Left renal cortex interstitium (tissue), 4 donors: ENCODE data around the gene TRIM67. TPM values are rescaled to one million over a fixed set of nuclear protein-coding genes. Genes with fewer than 3 reads are reported as not detected.
"Not testable (repeated sequence)": the region's sequence is repeated elsewhere in the genome, so short reads cannot be mapped to it uniquely, and the experiment has no call there.

ENCODE experiments used
- DNase-seq, 4 donors: peaks; one replicate each; pipeline ENCODE4 v3.0.0-alpha.2; 2013; ENCODE audit warnings: low read depth in 4 of 4, low spot score in 2 of 4, missing footprints in 1 of 4
- polyA plus RNA-seq, 4 donors: library from polyadenylated mRNA; unstranded; fragments of 120-200 nt; gene quantifications; one replicate each; pipeline ENCODE4 v1.2.1, GENCODE V29; 2013; ENCODE audit not compliant: insufficient read length in 4 of 4

The TRIM67 gene
- polyA plus RNA-seq, 4 donors, result 0.09 to 0.17 (median 0.10) TPM

DNA sequence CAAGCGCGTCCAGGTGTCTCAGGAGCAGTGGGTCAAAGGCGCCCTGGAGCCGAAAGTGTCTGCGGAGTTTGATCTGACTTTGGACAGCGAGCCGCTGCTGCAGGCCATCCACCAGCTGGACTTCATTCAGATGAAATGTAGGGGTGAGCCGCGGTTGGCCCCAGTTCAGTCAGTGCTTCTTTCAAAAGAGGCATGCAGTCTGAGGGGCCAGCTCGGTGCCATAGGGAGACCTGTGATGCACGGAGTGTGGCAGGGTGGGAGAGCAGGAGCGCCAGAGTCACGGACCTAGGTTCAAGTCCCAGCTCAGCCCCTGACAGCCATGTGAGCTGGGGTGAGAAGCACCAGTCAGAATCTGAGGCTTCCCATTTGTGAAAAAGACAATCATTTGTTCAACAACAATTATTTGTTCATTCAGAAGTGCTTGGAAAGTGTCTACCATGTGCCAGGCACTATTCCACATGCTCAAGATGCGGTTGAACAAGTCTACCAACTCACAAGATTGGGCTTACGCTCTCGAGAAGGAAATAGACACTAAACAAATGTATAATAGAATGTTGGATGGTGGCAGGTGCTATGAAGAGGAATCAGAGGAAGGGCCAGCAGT, 39.6 kb downstream of the TRIM67 start:
- DNase-seq, result no peak

DNA sequence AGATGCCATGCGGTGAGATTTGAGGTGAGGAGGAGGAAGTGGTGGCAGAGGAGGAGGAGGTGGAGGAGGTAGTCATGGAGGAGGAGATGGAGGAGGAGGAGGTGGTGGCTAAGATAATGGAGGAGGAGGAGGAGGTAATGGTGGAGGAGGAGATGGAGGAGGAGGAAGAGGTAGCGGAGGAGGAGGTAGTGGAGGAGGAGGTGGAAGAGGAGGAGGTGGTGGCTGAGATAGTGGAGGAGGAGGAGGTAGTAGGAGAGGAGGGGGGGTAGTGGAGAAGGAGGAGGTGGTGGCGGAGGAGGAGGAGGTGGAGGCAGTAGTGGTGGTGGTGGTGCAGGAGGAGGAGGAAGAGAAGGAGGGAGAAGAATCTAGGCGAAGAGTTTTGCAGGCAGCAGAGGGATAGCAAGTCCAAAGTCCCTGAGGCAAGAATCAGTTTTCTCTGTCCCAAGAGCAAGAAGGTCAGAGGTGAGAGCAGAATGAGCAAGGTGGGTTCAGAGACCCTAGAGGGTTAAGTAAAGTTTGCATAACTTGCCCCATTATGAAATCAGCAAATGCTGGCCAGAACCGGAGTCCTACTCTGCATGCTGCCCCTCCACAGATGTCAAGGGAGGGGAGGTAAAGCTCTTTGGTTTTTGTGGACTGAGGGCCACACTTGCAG, 40.2 kb downstream of the TRIM67 start:
- DNase-seq, result no peak

DNA sequence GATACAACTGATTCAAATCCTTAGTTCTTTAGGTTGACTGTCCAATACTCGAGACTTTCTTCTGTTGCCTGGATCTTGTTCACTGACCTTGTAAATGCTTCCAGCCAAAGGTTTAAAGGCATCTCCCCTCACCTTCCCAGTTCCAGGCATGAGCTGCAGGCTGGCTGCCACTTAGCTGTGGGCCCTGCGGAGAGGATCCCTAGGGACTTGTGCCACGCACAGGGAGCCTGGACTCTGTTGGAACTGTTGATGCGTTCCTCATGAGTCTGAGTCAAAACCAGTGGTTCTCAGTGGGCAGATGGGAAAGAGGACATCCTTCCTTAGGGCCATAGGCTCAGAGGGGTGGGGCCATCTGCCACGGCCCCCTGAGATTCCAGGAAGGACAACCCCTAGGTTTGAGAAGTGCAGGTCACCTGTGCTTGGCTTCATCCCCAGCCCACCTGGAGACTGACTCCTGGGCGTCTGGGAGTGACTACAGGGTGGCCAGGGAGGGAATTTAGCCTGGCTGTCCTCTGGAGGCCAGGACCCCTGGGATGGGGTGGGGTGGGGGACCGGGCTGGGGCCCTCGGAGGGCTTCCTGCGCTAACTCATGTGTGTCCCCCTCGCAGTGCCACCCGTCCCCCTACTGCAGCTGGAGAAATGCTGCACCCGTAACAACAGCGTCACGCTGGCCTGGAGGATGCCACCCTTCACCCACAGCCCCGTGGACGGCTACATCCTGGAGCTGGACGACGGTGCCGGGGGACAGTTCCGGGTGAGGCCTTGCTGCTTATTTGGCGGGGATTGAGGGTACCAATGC, 41.6 kb downstream of the TRIM67 start:
- no peak for DNase-seq

DNA sequence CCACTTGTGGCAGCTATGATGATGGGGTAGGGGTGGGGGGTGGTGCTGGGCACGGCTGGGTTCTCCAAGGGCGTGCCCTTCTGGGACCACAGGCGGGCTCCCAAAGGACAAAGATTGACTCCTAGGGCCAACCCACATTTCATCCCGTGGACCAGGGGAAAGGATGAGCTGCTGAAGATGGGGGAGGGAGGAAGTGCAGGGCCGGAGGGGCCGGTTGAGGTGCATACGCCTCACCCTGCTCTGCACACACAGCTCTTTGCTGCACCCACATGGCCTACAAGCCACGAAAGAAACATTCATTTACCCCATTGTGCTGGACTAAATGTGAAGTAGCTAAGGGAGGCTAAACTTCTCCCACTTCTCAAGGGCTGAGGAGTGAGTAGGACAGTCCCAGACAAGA, 45.0 kb downstream of the TRIM67 start:
- no peak for DNase-seq

DNA sequence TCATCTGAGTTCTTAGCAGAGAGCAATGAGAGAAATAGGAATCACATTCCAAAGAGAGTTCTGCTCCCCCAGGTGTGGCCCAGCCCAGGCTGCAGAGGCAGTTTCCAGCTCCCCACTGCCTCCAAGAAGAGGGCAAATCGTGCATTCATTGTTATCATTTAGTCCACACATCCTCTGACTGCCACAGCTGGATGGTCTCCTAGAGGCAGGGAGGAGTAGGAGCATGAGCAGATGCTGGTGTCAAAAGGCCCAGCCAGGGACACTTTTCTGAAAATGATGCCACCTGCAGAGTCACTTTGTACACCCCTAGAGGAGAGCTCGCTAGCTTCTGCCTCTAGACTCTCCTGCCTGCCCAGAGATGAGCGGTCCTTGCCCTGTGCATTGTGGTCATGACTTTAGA, 45.6 kb downstream of the TRIM67 start:
- DNase-seq, result no peak

DNA sequence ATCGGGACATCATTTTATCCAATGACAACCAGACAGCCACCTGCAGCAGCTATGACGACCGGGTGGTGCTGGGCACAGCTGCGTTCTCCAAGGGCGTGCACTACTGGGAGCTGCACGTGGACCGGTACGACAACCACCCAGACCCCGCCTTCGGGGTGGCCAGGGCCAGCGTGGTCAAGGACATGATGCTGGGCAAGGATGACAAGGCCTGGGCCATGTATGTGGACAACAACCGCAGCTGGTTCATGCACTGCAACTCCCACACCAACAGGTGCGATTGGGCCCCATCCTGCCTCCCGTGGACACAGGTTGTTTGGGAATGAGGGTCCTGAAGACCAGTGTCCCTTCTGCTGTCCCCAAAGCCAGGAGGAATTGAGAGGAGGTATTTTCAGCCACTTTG, 47.1 kb downstream of the TRIM67 start:
- no peak for DNase-seq

DNA sequence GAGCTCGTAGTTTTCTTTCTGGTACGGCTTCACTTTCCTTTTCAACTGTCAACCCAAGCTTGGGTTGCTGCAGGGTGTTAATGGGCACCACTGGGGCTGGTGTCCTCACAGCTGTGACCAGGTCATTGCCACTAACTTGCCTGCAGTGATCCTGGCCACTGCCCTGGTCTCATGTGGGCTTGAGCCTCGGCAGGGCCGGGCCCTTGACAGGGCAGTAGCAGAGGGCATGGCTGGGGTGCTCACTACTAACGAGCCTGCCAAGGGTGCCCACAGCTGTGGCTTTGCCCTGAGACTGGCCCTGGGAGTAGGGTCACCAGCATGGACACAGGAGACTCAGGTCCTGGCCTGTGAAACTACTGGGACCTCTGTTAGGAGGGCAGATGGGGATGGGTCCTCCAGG, 47.7 kb downstream of the TRIM67 start:
- no peak for DNase-seq

DNA sequence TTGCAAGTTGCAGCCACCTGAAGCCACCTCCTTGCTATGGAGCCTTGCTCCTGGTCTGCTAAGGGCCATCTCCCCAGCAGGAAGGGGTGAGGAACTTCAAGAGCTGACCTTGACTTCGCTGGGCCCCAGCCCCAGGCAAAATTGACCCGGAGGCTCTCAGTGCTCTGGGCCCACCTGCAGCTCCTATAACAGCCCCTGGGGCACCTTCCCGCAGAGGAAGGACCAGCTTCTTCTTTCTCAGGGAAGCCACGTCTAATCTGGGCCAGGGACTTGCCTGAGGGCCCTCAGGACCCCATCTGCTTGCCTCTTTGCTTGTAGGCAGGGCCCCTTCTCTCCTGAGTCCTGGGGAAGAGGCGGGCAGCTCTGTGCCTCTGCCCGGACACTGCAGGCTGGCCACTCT, 48.3 kb downstream of the TRIM67 start:
- DNase-seq, result no peak

DNA sequence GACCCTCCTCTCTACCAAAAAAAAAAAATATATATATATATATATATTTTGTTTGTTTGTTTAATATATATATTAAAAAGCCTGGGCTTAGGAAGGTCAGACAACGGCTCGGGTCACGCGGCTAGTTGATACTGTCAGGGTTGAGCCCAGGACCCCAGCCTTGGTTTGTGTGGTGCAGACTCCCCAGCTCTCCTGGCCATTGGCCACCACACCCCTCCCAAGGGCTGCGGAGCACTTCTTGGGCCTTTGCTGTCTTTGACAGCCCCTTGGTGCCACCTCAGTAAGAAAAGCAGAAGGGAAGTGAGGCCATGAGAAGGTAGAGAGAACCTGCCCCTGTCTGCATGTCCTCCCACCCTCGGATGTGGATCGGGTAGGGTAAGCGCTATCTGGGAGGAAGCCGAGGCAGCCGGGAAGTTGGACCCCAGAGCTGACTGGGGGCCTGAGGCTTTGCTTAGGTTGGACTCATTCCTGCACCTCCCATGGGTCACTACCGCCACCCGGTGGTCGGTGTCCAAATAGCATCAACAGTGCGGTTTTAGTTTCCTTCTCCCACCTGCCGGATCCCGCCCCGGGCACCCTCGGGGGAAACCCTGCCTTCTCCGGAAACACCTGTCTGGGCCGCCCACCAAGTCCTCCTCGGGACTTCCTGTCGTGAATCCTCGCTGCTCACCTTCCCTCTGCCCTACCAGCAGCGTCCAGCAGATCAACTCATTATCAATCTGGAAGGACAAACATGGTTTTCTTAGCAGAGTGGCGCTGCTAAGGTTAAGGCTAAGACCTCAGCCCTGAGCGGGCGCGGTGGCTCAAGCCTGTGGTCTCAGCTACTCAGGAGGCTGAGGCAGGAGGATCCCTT, 49.4 kb downstream of the TRIM67 start:
- DNase-seq, result peak; percentile 53 to 79 (median 66)

DNA sequence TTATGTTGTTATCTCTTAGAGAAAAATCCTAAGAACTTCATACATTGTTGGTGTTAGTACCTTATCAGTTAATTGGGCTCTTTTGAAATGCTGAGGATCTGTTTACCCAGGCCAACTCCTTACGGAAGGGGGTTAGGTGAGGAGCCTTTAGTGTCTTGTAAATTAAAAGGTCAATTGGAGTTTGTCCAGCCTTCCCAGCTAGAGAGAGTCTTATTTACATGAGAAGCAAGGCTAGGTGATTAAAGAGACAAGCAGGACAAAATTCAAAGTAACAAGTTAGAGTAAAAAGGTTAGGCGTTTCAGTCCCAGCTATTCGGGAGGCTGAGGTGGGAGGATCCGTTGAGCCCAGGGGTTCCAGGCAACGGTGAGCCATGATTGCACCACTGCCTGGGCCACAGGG, 50.4 kb downstream of the TRIM67 start:
- not testable (repeated sequence) for DNase-seq

DNA sequence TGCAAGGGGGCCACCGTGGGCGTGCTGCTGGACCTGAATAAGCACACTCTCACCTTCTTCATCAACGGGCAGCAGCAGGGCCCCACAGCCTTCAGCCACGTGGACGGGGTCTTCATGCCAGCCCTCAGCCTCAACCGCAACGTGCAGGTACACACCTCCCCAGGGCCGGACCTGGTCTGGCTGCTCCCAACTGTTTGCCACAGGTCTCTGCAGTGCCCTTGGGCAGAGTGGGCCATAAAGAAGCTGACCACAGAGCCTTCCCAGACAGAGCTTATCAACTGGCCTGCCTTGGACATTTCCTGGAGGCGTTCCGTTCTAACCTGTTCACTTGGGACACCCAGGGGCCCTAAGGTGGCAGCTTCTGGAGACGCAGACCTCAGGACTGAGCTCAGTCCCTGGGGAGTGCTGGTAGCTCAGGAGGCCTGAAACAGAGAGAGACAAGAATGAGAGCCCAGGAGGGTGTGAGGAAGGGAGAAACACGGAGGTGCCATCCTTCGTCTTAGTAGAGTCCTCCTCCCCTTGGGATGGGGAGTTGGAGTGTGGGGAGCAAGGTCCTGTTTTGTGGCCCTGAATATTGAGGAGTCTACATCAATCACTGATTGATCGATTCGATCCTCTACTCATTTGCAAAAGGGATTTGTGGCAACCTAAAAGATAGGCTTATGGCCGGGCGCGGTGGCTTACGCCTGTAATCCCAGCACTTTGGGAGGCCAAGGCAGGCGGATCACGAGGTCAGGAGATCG, 52.1 kb downstream of the TRIM67 start:
- no peak for DNase-seq

DNA sequence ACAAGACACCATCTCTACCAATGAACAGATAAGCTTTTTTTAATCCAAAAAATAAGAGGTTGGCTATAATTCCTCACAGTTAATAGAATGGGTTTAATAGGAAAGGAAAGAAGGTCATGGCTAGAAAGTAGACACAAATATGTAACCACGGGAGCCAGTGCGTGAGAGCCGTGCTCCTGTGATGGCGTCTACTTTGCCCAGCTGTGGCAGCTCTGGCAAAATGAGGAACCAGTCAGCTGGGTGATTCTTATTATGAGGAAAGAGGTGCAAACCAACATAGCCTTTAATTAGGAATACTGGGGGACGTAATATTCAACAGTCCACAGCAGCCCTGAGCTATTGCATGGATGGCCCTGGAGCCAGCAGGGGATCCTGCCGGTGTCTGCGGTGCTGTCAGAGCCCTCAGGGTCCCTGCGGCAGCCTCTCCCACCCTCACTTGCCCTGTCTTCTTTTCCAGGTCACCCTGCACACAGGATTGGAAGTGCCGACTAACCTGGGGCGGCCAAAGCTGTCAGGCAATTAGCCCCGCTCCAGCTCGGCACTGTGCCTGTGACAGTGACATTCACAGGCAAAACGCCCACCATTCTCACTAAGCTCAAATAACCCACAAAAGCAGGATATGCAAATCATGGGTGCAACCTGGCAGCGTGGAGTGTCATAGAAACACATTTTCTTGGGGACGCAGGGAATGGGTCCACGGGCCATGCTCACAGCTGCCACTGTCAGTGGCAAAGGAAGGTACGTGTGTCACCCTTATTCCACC, 53.2 kb downstream of the TRIM67 start:
- DNase-seq, result no peak

DNA sequence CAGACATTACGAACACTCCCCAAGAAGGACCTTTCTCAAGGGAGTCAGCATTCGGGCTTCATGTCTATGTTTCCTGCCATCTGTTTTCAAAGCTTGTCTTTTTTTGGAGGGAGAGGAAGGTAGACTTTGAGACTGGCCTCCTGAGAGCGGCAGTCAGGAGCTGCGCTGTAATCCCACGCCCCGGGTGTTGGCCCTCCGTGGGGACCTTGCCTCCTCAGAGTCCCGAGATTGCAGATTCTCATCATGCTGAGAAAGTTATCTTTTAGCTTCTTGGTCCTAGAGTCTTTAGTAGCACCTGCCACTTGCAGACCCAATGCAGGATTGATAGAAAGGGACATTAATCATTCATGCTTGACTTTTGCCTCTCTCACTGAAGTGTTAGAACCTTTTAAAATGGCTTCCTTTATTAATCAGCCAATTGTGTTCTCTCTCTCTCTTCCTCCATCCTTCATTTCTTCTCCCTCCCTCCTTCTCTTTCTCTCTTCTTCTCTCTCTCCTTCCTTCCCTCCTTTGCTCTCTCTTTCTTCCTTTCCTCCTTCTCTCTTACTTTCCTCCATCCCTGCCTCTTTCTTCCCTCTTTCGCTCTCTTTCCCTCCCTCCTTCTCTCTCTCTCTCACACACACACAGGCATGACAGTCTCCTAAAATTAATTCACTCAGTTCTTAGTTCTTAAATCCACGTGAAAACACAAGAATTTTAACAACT, 54.0 kb downstream of the TRIM67 start:
- DNase-seq, result no peak

DNA sequence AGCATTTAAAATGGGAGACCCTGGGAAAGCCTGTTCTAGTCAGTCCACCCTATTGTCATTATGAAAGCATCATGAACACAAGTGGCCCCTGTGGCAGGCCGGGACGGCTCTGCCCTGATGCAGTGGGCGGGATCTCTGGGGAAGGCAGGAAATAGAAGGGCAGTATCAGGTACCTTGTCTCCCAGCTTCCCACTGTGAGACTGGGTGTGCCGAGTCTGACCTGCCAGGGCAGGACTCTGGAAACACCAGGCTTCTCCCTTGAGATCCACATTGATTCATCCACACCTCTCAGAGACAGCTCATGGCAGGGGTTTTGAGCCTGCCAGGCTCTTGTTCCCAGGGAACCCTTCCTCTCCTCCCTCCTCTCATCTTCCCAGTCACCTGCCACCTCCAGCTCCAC, 54.6 kb downstream of the TRIM67 start:
- no peak for DNase-seq

DNA sequence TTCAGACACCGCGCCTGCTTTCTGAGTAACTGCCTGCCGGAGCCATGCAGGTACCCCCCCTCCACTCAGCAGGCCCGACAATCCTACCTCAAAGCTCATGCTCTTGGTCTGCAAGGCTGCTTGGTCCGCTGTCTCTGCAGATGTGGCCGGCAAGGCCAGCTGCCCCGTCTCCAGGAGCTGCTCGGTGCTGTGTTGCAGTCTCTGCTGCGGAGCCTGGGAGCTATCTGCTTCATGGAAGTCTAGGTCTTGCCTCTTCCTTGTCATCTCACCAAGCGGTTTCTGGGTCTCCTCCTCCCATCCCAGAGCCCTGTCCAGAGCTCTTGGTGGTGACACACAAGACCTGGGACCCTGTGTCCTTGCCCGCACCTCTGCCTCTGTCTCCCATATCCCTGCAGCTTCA, 55.2 kb downstream of the TRIM67 start:
- no peak for DNase-seq

DNA sequence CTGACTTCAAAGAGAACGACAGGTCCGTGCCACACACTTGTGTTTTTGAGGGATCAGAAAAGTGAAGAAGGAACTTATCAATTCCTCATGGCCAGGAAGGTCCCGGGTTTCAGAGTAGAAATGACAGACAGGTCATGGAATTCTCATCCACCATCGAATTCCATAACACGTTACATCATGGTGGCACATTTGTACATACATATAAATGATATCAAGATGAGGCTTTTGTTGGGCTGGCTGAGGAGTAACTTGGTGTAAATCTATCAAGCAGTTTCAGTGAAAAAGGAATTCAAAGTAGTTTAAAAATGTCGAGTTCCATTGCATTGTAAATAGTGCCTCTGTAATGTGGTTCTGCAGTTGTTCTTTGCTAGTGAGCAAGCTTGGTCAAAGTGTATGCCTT, 56.2 kb downstream of the TRIM67 start:
- no peak for DNase-seq

DNA sequence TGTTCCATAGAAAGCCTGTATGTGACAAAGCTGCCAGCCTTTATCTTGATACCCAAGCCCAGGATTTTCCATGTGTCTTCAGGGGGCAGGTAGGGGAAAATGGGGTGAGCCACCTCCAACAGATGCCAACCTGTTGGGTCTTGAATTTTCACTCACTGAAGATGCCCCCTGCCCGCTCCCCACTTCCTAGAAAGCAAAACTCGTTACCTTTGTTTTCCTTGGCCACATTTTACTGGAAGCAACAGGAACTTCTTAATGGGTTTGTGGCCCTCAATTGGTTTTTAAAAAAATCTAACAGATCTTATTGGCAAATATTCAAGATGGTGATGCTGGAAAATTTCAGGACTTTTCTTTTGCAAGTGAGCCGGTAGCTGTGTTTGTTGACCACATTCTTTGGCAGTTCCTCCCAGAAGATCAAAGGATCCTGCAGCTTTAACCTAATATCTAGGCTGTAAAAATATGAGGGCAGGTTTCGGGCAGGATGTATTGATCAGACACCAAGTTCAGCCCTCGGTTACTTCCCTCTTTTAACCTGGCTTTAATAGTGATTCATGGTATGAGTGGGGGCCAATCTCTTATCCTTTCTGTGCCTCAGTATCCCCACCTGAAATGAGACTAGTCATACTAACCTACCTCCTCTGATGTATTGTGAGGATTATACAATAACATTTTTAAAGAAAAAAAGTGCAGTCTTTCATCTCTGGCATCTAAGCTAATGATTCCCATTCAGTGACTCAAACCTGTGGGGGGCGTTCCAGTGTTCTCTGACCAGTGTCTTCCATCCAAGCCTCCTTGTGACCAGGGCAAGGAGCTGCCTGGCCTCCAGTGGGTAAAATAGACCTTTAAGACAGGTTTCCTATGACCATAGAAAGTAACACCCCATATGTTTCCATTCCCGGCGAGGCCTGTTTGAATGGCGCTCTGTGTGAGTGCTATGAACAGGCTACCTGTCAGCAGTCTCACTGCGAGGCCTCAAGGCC, 57.9 kb downstream of the TRIM67 start:
- no peak for DNase-seq

DNA sequence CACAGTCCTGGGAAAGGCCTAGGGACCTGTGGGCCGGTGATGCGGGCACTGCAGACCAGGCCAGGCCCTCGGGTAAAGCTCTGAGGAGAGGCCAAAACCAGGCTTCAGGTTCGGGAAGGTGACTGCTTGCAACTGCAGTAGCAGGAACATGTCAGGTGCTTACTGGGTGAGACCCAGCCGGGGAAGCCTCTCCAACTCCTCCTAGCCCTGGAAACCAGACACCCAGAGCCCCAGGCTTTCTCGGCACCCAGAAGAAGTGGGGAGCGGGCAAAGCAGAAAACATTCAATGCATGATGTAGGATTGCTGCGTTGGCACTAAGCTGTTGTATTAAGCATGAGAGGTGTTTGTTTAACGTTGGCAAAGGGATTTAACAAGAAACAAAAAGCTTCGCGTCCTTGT, 58.9 kb downstream of the TRIM67 start:
- no peak for DNase-seq
